PC-9 (cell line): ENCODE results near the gene TEDC1. TPM values are rescaled to one million over a fixed set of nuclear protein-coding genes. Genes with fewer than 3 reads are reported as not detected.

Experiments used
- BruUV-seq: library from RNA; stranded (reverse); fragments of 400-500 nt; replicated peaks from 2 replicates; lab custom pipeline; 2021; lab: Mats Ljungman, UMichigan
- CTCF ChIA-PET: fragments of 300-600 bp; sonication (Branson Sonifier 250); formaldehyde crosslinking; loops from one replicate; lab custom pipeline; 2022; ENCODE audit warnings: antibody characterized with exemption; lab: Charles Lee
- POLR2A ChIA-PET: fragments of 300-600 bp; sonication (Branson Sonifier 250); formaldehyde crosslinking; loops from one replicate; lab custom pipeline; 2022; ENCODE audit warnings: antibody characterized with exemption; ENCODE audit not compliant: unreplicated experiment; lab: Charles Lee
- DNase-seq, 2 experiments: peaks; one replicate each; pipeline versions ENCODE4 v3.0.0 to v3.0.0-alpha.2; 2015 to 2022; ENCODE audit warnings: mixed read lengths in 1 of 2
- H2AFZ ChIP-seq: fragments of 200-600 bp; sonication (generic); 2 replicates; pipeline ENCODE4 v1.8.1; 2017; ENCODE audit warnings: antibody characterized with exemption
- H3F3A ChIP-seq: fragments of 200-600 bp; sonication (generic); 2 replicates; pipeline ENCODE4 v1.8.1; 2017; ENCODE audit warnings: antibody characterized with exemption, mild to moderate bottlenecking, low read depth; ENCODE audit not compliant: insufficient read depth
- H3K27ac ChIP-seq: fragments of 200-600 bp; sonication (generic); 2 replicates; pipeline ENCODE4 v1.6.1; 2016; ENCODE audit warnings: mixed run types
- H3K27me3 ChIP-seq: fragments of 200-600 bp; sonication (generic); 2 replicates; pipeline ENCODE4 v1.6.1; 2016; ENCODE audit warnings: low read depth, mixed run types; ENCODE audit not compliant: insufficient read depth
- H3K36me3 ChIP-seq: fragments of 200-600 bp; sonication (generic); 2 replicates; pipeline ENCODE4 v1.6.1; 2016; ENCODE audit warnings: low read depth, mixed run types
- H3K4me1 ChIP-seq: fragments of 200-600 bp; sonication (generic); replicated peaks from 2 replicates; pipeline ENCODE4 v1.6.1; 2016; ENCODE audit warnings: mixed run types; ENCODE audit not compliant: insufficient read depth
- H3K4me2 ChIP-seq: fragments of 200-600 bp; sonication (generic); 2 replicates; pipeline ENCODE4 v1.6.1; 2017; ENCODE audit warnings: mixed run types
- H3K4me3 ChIP-seq: fragments of 200-600 bp; sonication (generic); 2 replicates; pipeline ENCODE4 v1.6.1; 2016; ENCODE audit warnings: mixed run types
- H3K79me2 ChIP-seq: fragments of 200-600 bp; sonication (generic); 2 replicates; pipeline ENCODE4 v1.6.1; 2017; ENCODE audit warnings: low read depth, mixed run types
- H3K9me2 ChIP-seq: fragments of 200-600 bp; sonication (generic); 2 replicates; pipeline ENCODE4 v1.8.1; 2017; ENCODE audit warnings: mild to moderate bottlenecking; ENCODE audit not compliant: insufficient read depth
- H3K9me3 ChIP-seq: fragments of 200-600 bp; sonication (generic); 2 replicates; pipeline ENCODE4 v1.8.1; 2016; ENCODE audit warnings: low read depth; ENCODE audit not compliant: insufficient read depth
- H4K20me1 ChIP-seq: fragments of 200-600 bp; sonication (generic); 2 replicates; pipeline ENCODE4 v1.8.1; 2017; ENCODE audit not compliant: insufficient read depth
- EZH2 ChIP-seq: fragments of 200-600 bp; sonication (generic); IDR thresholded peaks from 2 replicates; pipeline ENCODE4 v1.8.0; 2017; ENCODE audit warnings: antibody characterized with exemption, low read depth
- intact Hi-C: fragments of 100-400 bp; cut with micrococcal nuclease; formaldehyde crosslinking; loops from one replicate; pipeline ENCODE4 v1.10.0; 2022; ENCODE audit not compliant: unreplicated experiment
- total RNA-seq: library from RNA; stranded (reverse); gene quantifications from 2 replicates; pipeline ENCODE4 v1.2.3, GENCODE V29; 2021
- TF ChIP-seq, protein P1 (sequence below): fragments of 200-600 bp; sonication (generic); conservative IDR thresholded peaks from 2 replicates; pipeline ENCODE4 v1.6.1; 2017; ENCODE audit warnings: mixed run types, antibody characterized with exemption, mild to moderate bottlenecking, moderate library complexity

The TEDC1 gene
- total RNA-seq, 1 experiment from 2014 or later = 21.2 TPM

DNA sequence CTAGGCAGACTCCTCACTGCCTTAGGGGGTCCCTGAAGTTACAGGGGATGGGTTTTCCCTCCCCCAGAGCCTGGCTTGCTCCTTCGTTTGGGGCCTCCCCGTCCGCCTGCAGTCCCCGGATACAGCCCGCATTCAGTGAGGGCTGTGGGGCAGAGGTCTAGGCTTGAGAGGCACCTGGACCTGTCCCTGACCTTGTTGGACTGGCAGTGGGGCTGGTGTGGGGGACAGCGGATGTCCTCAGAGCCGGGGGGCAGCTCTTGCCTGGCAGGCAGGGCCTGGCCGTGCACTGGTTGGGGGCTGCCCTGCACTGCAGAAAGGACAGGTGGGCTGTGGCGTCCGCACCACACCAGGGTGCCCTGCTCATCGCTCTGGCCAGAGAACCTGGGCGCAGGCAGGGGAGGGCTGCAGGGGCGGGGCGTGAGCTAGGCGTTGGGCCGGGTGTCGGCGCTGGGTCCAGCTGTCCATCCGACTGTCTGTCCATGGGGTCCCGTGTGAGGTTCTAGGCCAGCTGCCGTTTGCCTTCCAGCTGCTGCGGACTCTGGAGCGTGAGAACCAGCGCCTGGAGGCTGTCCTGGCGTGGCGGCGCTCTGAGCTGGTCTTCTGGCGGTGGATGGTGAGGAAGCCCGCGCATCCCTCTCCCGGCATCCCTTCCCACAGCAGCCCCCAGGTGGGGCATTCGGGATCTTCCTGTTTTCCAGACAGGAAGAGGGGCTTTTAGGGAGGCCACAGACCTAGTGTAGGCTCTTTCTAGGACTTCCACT, 6.0 kb downstream of the TEDC1 start:
- no peak overlapping the region for H3K4me3 ChIP-seq
- no peaks in the 10 kb centered on the region for H3K27me3 ChIP-seq
- no peak overlapping the region for H3K27ac ChIP-seq
- intact Hi-C loops = no loop called here
- H3K4me1 ChIP-seq = 0 out of 2 replicates have a peak, but pooled peaks cover 3% of the 10 kb centered on the region
- peaks cover 5% of the 10 kb centered on the region; the same call in 1 of the 2 replicates for H3F3A ChIP-seq
- H3K4me2 ChIP-seq = no peak overlapping the region
- H3K9me3 ChIP-seq = no peaks in the 10 kb centered on the region
- ChIA-PET POLR2A (interaction anchor here (0.5 kb wide), 1 partner anchor 36 kb away, joined by 3 read pairs; no protein-coding TSS in a partner anchor), CTCF (no interaction called here)
- H3K9me2 ChIP-seq = no peaks in the 10 kb centered on the region
- H3K36me3 ChIP-seq = no peaks in the 10 kb centered on the region
- H3K79me2 ChIP-seq = 0 out of 2 replicates have a peak, but pooled peaks cover 1% of the 10 kb centered on the region
- no peak for DNase-seq
- TF ChIP-seq, protein P1, sequence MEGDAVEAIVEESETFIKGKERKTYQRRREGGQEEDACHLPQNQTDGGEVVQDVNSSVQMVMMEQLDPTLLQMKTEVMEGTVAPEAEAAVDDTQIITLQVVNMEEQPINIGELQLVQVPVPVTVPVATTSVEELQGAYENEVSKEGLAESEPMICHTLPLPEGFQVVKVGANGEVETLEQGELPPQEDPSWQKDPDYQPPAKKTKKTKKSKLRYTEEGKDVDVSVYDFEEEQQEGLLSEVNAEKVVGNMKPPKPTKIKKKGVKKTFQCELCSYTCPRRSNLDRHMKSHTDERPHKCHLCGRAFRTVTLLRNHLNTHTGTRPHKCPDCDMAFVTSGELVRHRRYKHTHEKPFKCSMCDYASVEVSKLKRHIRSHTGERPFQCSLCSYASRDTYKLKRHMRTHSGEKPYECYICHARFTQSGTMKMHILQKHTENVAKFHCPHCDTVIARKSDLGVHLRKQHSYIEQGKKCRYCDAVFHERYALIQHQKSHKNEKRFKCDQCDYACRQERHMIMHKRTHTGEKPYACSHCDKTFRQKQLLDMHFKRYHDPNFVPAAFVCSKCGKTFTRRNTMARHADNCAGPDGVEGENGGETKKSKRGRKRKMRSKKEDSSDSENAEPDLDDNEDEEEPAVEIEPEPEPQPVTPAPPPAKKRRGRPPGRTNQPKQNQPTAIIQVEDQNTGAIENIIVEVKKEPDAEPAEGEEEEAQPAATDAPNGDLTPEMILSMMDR = no peak
- no peak for TF ChIP-seq EZH2
- H2AFZ ChIP-seq = no peak overlapping the region
- H4K20me1 ChIP-seq = peaks cover 2% of the 10 kb centered on the region
- BruUV-seq = no TSS peak

DNA sequence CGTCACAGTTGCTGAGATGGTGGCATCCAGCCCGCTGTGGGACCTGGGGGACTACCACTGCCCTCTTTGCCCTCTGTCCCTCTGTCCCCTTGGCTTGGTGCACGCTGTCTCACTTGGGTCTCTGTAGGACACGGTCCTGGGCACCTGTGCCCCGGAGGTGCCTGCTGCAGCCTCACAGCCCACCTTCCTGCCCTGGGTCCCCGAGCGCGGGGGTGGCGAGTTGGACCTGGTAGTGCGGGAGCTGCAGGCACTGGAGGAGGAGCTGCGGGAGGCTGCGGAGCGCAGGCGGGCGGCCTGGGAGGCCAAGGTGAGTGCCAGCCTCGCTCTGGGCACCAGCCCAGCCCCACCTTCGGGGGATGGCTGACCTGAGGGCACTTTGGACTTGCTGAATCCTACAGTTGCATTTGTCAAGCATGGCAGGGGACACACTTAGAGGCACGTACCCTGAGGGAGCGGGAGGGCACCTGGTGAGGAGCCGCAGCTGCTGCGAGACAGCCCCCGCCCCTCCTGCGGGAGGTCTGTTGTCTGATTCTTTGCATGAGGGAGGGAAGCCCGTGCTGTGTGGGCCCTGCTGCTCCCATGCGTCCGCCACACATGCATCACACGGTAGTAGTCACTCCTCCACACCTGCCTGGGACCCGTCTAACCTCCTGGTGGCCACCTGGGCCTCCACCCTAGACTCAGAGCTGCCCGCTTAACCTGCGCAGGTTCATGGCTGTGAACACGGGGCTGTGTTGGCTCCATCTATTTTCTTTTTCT, 6.8 kb downstream of the TEDC1 start:
- Histone ChIP-seq H3K4me2 (no peak overlapping the region), H3K27ac (no peak overlapping the region), H3K9me2 (no peaks in the 10 kb centered on the region), H3K36me3 (no peaks in the 10 kb centered on the region), H3F3A (0 out of 2 replicates have a peak, but pooled peaks cover 3% of the 10 kb centered on the region), H3K79me2 (no peaks in the 10 kb centered on the region), H3K9me3 (no peaks in the 10 kb centered on the region), H2AFZ (no peak overlapping the region), H3K4me3 (no peak overlapping the region), H3K4me1 (no peaks in the 10 kb centered on the region), H4K20me1 (no peaks in the 10 kb centered on the region), H3K27me3 (no peaks in the 10 kb centered on the region)
- peak in 1 of 2 experiments; percentile 22 for DNase-seq
- intact Hi-C loops = no loop called here
- ChIA-PET CTCF (no interaction called here), POLR2A (interaction anchor here (0.5 kb wide), 1 partner anchor 35 kb away, joined by 3 read pairs; no protein-coding TSS in a partner anchor)
- TF ChIP-seq, protein P1 = no peak
- BruUV-seq = no TSS peak

DNA sequence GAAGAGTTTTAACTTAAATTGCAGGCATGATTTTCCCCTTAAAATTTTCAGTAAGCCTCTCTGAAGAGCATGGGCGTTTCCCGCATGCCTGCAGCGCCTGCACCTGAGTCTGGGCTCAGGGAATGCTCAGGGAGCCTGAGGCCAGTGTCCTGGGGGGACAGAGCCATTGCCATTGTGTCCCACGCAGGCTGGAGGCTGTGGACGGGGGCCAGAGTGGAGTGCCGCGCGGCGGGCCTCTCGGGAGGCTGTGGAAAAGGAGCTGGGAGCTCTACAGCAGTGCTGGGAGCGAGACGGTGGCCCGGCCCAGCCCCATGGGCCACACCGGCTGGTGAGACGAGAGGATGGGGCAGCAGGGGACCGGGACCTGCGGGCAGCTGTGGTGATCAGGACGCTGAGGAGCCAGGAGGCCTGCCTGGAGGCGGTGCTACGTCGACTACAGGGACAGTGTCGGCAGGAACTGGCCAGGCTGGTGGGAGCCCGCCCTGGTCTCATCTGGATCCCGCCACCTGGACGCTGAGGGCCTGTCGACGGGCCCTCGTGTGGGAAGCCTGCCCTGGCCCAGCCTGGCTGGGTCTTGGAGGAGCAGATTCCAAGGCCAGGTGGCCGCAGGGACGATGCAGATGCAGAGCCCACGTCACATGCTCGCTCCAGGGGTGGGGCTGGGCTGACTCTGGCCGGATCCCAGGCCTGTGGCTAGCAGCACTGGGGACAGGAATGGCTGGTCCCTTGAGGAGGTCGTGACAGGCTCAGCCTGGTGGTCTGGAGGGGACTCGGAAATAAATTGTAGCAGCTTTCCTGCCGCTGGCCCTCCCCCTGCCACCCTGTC, 7.6 kb downstream of the TEDC1 start:
- no peaks in the 10 kb centered on the region for H3K79me2 ChIP-seq
- DNase-seq = peak in 1 of 2 experiments; percentile 13
- no peak overlapping the region for H3K4me2 ChIP-seq
- ChIA-PET POLR2A (no interaction called here), CTCF (no interaction called here)
- no peaks in the 10 kb centered on the region for H3K36me3 ChIP-seq
- no peaks in the 10 kb centered on the region for H3K9me2 ChIP-seq
- H4K20me1 ChIP-seq = no peaks in the 10 kb centered on the region
- H3K4me3 ChIP-seq = no peak overlapping the region
- no peak for TF ChIP-seq EZH2
- TF ChIP-seq, protein P1 = no peak
- H2AFZ ChIP-seq = no peak overlapping the region
- no peak overlapping the region for H3K27ac ChIP-seq
- H3K4me1 ChIP-seq = no peaks in the 10 kb centered on the region
- intact Hi-C loops = no loop called here
- no TSS peak for BruUV-seq
- 0 out of 2 replicates have a peak, but pooled peaks cover 3% of the 10 kb centered on the region for H3F3A ChIP-seq
- H3K27me3 ChIP-seq = no peaks in the 10 kb centered on the region
- no peaks in the 10 kb centered on the region for H3K9me3 ChIP-seq
